H1 (cell line): Measurements from ENCODE around the gene SOX4. TPM values are rescaled to one million over a fixed set of nuclear protein-coding genes. Genes with fewer than 3 reads are reported as not detected.

ENCODE experiments used
- CTCF ChIA-PET: fragments of 300-600 bp; sonication (Branson Sonifier 250); formaldehyde crosslinking; loops from one replicate; lab custom pipeline; 2021; ENCODE audit not compliant: partially characterized antibody; lab: Charles Lee
- POLR2A ChIA-PET: fragments of 300-600 bp; sonication (Branson Sonifier 250); formaldehyde crosslinking; loops from one replicate; lab custom pipeline; 2021; ENCODE audit warnings: inconsistent platforms; ENCODE audit not compliant: partially characterized antibody; lab: Charles Lee
- DNase-seq, 2 experiments: peaks; one replicate each; pipeline versions ENCODE4 v3.0.0 to v3.0.0-alpha.2; 2010 to 2022; ENCODE audit warnings: low spot score in 2 of 2, low read depth in 1 of 2, mixed read lengths in 1 of 2
- FAIRE-seq: peaks from 2 replicates; lab custom pipeline; 2011; peaks lifted over from hg19 to GRCh38; lab: Jason Lieb, UNC
- H2AFZ ChIP-seq: 2 replicates; pipeline ENCODE4 v1.8.1; 2012; ENCODE audit warnings: low read length, inconsistent platforms
- H2AK5ac ChIP-seq: 2 replicates; pipeline ENCODE4 v1.6.1; 2013; ENCODE audit warnings: low read depth, low read length
- H2BK120ac ChIP-seq: replicated peaks from 2 replicates; pipeline ENCODE3; 2013; ENCODE audit warnings: low read depth, low read length, inconsistent platforms
- H2BK12ac ChIP-seq: 2 replicates; pipeline ENCODE4 v1.6.1; 2013; ENCODE audit warnings: low read depth, low read length
- H2BK15ac ChIP-seq: 2 replicates; pipeline ENCODE4 v1.6.1; 2013; ENCODE audit warnings: low read length
- H2BK20ac ChIP-seq: 2 replicates; pipeline ENCODE4 v1.6.1; 2013; ENCODE audit warnings: low read length
- H2BK5ac ChIP-seq: 2 replicates; pipeline ENCODE4 v1.6.1; 2013; ENCODE audit warnings: low read depth, low read length
- H3K14ac ChIP-seq: 2 replicates; pipeline ENCODE4 v1.6.1; 2013; ENCODE audit warnings: inconsistent platforms; ENCODE audit not compliant: insufficient read length
- H3K18ac ChIP-seq: 2 replicates; pipeline ENCODE4 v1.6.1; 2013; ENCODE audit warnings: low read length; ENCODE audit errors: extremely low read depth
- H3K23ac ChIP-seq: 2 replicates; pipeline ENCODE4 v1.6.1; 2013; ENCODE audit warnings: inconsistent platforms; ENCODE audit not compliant: insufficient read length
- H3K23me2 ChIP-seq: 2 replicates; pipeline ENCODE4 v1.6.1; 2013; ENCODE audit warnings: low read depth, low read length
- H3K27ac ChIP-seq: 2 replicates; pipeline ENCODE4 v1.6.1; 2011; ENCODE audit warnings: low read depth, low read length, inconsistent platforms
- H3K27me3 ChIP-seq, 4 experiments: replicated peaks in 1 of 4; 1 replicate in 1 of 4; 2 replicates in 3 of 4; pipeline versions ENCODE4 v1.6.1 to v1.8.1; 2011 to 2013; ENCODE audit warnings: low read length in 3 of 4, mild to moderate bottlenecking in 3 of 4, inconsistent platforms in 2 of 4, mixed read lengths in 2 of 4, moderate library complexity in 1 of 4; ENCODE audit not compliant: control insufficient read depth in 3 of 4, insufficient read depth in 3 of 4; ENCODE audit errors: extremely low read depth in 1 of 4
- H3K36me3 ChIP-seq, 4 experiments: 2 replicates each; pipeline versions ENCODE4 v1.6.1 to v1.8.1; 2011 to 2013; ENCODE audit warnings: mild to moderate bottlenecking in 4 of 4, low read length in 3 of 4, moderate library complexity in 2 of 4, control low read depth in 1 of 4, inconsistent platforms in 1 of 4; ENCODE audit not compliant: insufficient read depth in 4 of 4, control insufficient read depth in 2 of 4
- H3K4ac ChIP-seq: replicated peaks from 2 replicates; pipeline ENCODE3; 2013; ENCODE audit warnings: low read length, low read depth, mixed read lengths, inconsistent platforms; ENCODE audit not compliant: insufficient read length
- H3K4me1 ChIP-seq, 4 experiments: replicated peaks in 1 of 4; 1 replicate in 1 of 4; 2 replicates in 3 of 4; pipeline versions ENCODE4 v1.6.1 to v1.8.1; 2011 to 2013; ENCODE audit warnings: low read length in 3 of 4, inconsistent platforms in 2 of 4, mixed read lengths in 1 of 4; ENCODE audit not compliant: insufficient read depth in 4 of 4, control insufficient read depth in 3 of 4
- H3K4me2 ChIP-seq, 2 experiments: 2 replicates each; pipeline versions ENCODE4 v1.6.1 to v1.8.1; 2011 to 2013; ENCODE audit warnings: low read depth in 2 of 2, low read length in 2 of 2, control low read depth in 1 of 2, inconsistent platforms in 1 of 2, mild to moderate bottlenecking in 1 of 2; ENCODE audit not compliant: insufficient read depth in 1 of 2
- H3K4me3 ChIP-seq, 4 experiments: fragments of 200-600, 300-600 bp in 1 of 4; sonication (generic), shearing (Covaris generic), sonication (Bioruptor Twin) in 1 of 4; 2 replicates each; pipeline versions ENCODE4 v1.5.1 to v1.8.1; 2011 to 2016; ENCODE audit warnings: low read length in 4 of 4, low read depth in 3 of 4, control low read depth in 2 of 4, inconsistent platforms in 2 of 4, mild to moderate bottlenecking in 2 of 4, mixed read lengths in 1 of 4, moderate library complexity in 1 of 4; ENCODE audit not compliant: insufficient read depth in 2 of 4; ENCODE audit errors: extremely low read depth in 1 of 4
- H3K56ac ChIP-seq: replicated peaks from 2 replicates; pipeline ENCODE3; 2013; ENCODE audit warnings: low read depth, mild to moderate bottlenecking, mixed read lengths, low read length, inconsistent platforms; ENCODE audit not compliant: insufficient read length
- H3K79me1 ChIP-seq: 2 replicates; pipeline ENCODE4 v1.6.1; 2013; ENCODE audit warnings: low read depth, low read length, control low read depth
- H3K79me2 ChIP-seq, 2 experiments: 2 replicates each; pipeline versions ENCODE4 v1.6.1 to v1.8.1; 2012 to 2013; ENCODE audit warnings: low read length in 2 of 2, mild to moderate bottlenecking in 2 of 2, inconsistent platforms in 1 of 2; ENCODE audit not compliant: insufficient read depth in 2 of 2, control insufficient read depth in 1 of 2
- H3K9ac ChIP-seq, 4 experiments: replicated peaks in 1 of 4; 1 replicate in 1 of 4; 2 replicates in 3 of 4; pipeline versions ENCODE4 v1.6.1 to v1.8.1; 2011 to 2013; ENCODE audit warnings: low read depth in 3 of 4, low read length in 3 of 4, control low read depth in 2 of 4, mild to moderate bottlenecking in 2 of 4, moderate library complexity in 2 of 4, inconsistent platforms in 1 of 4; ENCODE audit errors: extremely low read depth in 1 of 4
- H3K9me3 ChIP-seq, 2 experiments: 2 replicates each; pipeline versions ENCODE4 v1.6.1 to v1.8.1; 2012 to 2013; ENCODE audit warnings: mild to moderate bottlenecking in 2 of 2, moderate library complexity in 2 of 2, control low read depth in 1 of 2, inconsistent platforms in 1 of 2, low read depth in 1 of 2, low read length in 1 of 2, mixed read lengths in 1 of 2; ENCODE audit not compliant: insufficient read depth in 2 of 2
- H4K20me1 ChIP-seq, 2 experiments: replicated peaks in 1 of 2; 2 replicates each; pipeline versions ENCODE3 to v1.8.1; 2011 to 2013; ENCODE audit warnings: inconsistent platforms in 2 of 2, low read length in 2 of 2, mild to moderate bottlenecking in 1 of 2; ENCODE audit not compliant: insufficient read depth in 2 of 2, control insufficient read depth in 1 of 2
- H4K5ac ChIP-seq: 2 replicates; pipeline ENCODE4 v1.6.1; 2013; ENCODE audit warnings: low read length, low read depth, mixed read lengths, inconsistent platforms; ENCODE audit not compliant: insufficient read length
- H4K8ac ChIP-seq: 2 replicates; pipeline ENCODE4 v1.8.0; 2013; ENCODE audit warnings: mild to moderate bottlenecking, moderate library complexity, low read length, inconsistent platforms; ENCODE audit not compliant: insufficient read depth; ENCODE audit errors: extremely low read depth
- H4K91ac ChIP-seq: replicated peaks from 2 replicates; pipeline ENCODE3; 2013; ENCODE audit warnings: low read length, mixed read lengths, inconsistent platforms; ENCODE audit not compliant: insufficient read length
- ATF3 ChIP-seq: IDR thresholded peaks from 2 replicates; pipeline ENCODE4 v1.6.1; 2011; ENCODE audit warnings: low read depth, mild to moderate bottlenecking, low read length; ENCODE audit not compliant: insufficient read depth
- CEBPB ChIP-seq: IDR thresholded peaks from 2 replicates; pipeline ENCODE4 v1.6.1; 2012; ENCODE audit warnings: low read depth, low read length
- RAD21 ChIP-seq, 2 experiments: IDR thresholded peaks in 1 of 2; conservative IDR thresholded peaks in 1 of 2; 2 replicates each; pipeline ENCODE4 v1.6.1; 2011; ENCODE audit warnings: low read depth in 2 of 2, low read length in 2 of 2, improper control_type of control experiment in 1 of 2, inconsistent platforms in 1 of 2, mild to moderate bottlenecking in 1 of 2, moderate library complexity in 1 of 2
- SAP30 ChIP-seq: fragments of 300-600 bp; sonication (generic); IDR thresholded peaks from 2 replicates; pipeline ENCODE4 v1.7.1; 2012; ENCODE audit warnings: low read length, moderate library complexity, mild to moderate bottlenecking, inconsistent platforms; ENCODE audit not compliant: insufficient read depth, insufficient replicate concordance
- SIRT6 ChIP-seq: IDR thresholded peaks from one replicate; pipeline ENCODE4 v1.7.1; 2012; ENCODE audit warnings: low read length, inconsistent platforms
- SP4 ChIP-seq: IDR thresholded peaks from 2 replicates; pipeline ENCODE4 v1.6.1; 2012; ENCODE audit warnings: low read length, inconsistent platforms
- WGBS, 2 experiments: shearing (Covaris generic) in 1 of 2; methylation state at CpG; one replicate each; pipeline versions ENCODE4 v1.1.6 to v1.1.7; 2013 to 2015; ENCODE audit warnings: low lambda C conversion rate in 2 of 2, mixed read lengths in 2 of 2, inconsistent platforms in 1 of 2, low coverage in 1 of 2, missing lambda C conversion rate in 1 of 2; ENCODE audit not compliant: insufficient replicate concordance in 2 of 2, insufficient coverage in 1 of 2, insufficient read length in 1 of 2; ENCODE audit errors: extremely low coverage in 1 of 2, missing lambda C conversion rate in 1 of 2; 5-methylcytosine and 5-hydroxymethylcytosine counted together
- polyA plus RNA-seq, 7 experiments: library from polyadenylated mRNA; depleted of rRNA in 3 of 7; stranded (reverse) in 5 of 7; unstranded in 2 of 7; fragments of >200 nt in 5 of 7; fragments of 200-250 nt in 2 of 7; gene quantifications; 1 replicate in 5 of 7; 2 replicates in 1 of 7; 4 replicates in 1 of 7; pipeline versions ENCODE4 v1.2.1 to v1.2.3, GENCODE V29; 2011 to 2013; ENCODE audit warnings: missing spikeins in 2 of 7, mixed read lengths in 2 of 7
- total RNA-seq: library from RNA; stranded (reverse); fragmentation: NEBNext Ultra II Directional; extraction: Animal tissue kit (Norgen Biotek cat#: 25700); gene quantifications from 2 replicates; pipeline ENCODE4 v1.2.1, GENCODE V29; 2021

Gene SOX4
- total and polyA plus RNA-seq, 2 of the 8 experiments (the other 6 are each of a cell fraction or from before 2014, with no cell fraction given): 14.1 to 169 TPM

GRCh38 chr6:21589352-21590345 lies 3.9 kb upstream of the SOX4 start:
- no peak overlapping the region for H4K91ac ChIP-seq
- no peak overlapping the region for H2BK15ac ChIP-seq
- H3K4ac ChIP-seq: no peak overlapping the region
- H3K27me3 ChIP-seq: peaks cover 0 to 20% (median 4%) of the 10 kb centered on the region in 4 experiments; a peak in 5 of 7 replicates
- H2AK5ac ChIP-seq: no peak overlapping the region
- H3K9ac ChIP-seq: no peak overlapping the region
- no peak overlapping the region for H2BK5ac ChIP-seq
- FAIRE-seq (peak; percentile 52), DNase-seq (peak in 1 of 2 experiments; percentile 98)
- H3K27ac ChIP-seq: no peak overlapping the region
- ChIA-PET POLR2A (interaction anchor here (0.6 to 4.2 kb wide), 5 partner anchors 10 to 363 kb away, joined by 3 to 32 read pairs (median 4); no protein-coding TSS in a partner anchor), CTCF (interaction anchor here (0.7 to 2.2 kb wide), 21 partner anchors 12 to 1071 kb away, joined by 3 to 10 read pairs (median 3); no protein-coding TSS in a partner anchor)
- WGBS, 2 experiments: 25% methylated on average over 17 of the region's 17 CpGs; no CpG with 5 or more reads in 1 of the 2 experiments
- H3K79me2 ChIP-seq: peaks cover 10 to 11% of the 10 kb centered on the region in 2 experiments
- no peaks in the 10 kb centered on the region for H3K9me3 ChIP-seq
- no peak overlapping the region for H3K23ac ChIP-seq
- H3K36me3 ChIP-seq: no peaks in the 10 kb centered on the region
- peak overlapping the region; percentile 50 to 90 (median 79) for H3K4me3 ChIP-seq
- H3K56ac ChIP-seq: no peak overlapping the region
- H2AFZ ChIP-seq: no peak overlapping the region
- no peak overlapping the region for H3K14ac ChIP-seq
- peak overlapping the region; percentile 64; the same call in 1 of the 2 replicates for H2BK20ac ChIP-seq
- peak overlapping the region; percentile 91 to 100 for H3K4me2 ChIP-seq
- H4K5ac ChIP-seq: no peak overlapping the region
- H3K18ac ChIP-seq: no peak overlapping the region
- peaks cover 0 to 3% of the 10 kb centered on the region in 2 experiments for H4K20me1 ChIP-seq
- H2BK120ac ChIP-seq: no peak overlapping the region
- H2BK12ac ChIP-seq: no peak overlapping the region
- H3K23me2 ChIP-seq: peaks cover 27% of the 10 kb centered on the region
- H4K8ac ChIP-seq: no peak overlapping the region
- H3K79me1 ChIP-seq: no peaks in the 10 kb centered on the region
- H3K4me1 ChIP-seq: peaks cover 0 to 4% (median 1%) of the 10 kb centered on the region in 4 experiments; a peak in 4 of 7 replicates
- no peak for TF ChIP-seq CEBPB
- no peak for TF ChIP-seq ATF3
- TF ChIP-seq SIRT6: no peak
- no peak for TF ChIP-seq SAP30
- 0 out of 2 replicates have a peak, but pooled peaks have one; percentile 9 for TF ChIP-seq SP4
- TF ChIP-seq RAD21 (IDR thresholded peaks at IDR 0.05 in 1 of 2, conservative IDR thresholded peaks at IDR 0.05 in 1 of 2; ENCODE audit: low read depth in 2 of 2, low read length in 2 of 2): peak; percentile 88 to 92
